ENCODE measurements around the gene FBXO21.
A peak's percentile ranks its signal among the peaks of the same experiment; 100 is the strongest.
"Not testable (repeated sequence)": the region's sequence is repeated elsewhere in the genome, so short reads cannot be mapped to it uniquely, and the experiment has no call there.

Gene FBXO21

DNA sequence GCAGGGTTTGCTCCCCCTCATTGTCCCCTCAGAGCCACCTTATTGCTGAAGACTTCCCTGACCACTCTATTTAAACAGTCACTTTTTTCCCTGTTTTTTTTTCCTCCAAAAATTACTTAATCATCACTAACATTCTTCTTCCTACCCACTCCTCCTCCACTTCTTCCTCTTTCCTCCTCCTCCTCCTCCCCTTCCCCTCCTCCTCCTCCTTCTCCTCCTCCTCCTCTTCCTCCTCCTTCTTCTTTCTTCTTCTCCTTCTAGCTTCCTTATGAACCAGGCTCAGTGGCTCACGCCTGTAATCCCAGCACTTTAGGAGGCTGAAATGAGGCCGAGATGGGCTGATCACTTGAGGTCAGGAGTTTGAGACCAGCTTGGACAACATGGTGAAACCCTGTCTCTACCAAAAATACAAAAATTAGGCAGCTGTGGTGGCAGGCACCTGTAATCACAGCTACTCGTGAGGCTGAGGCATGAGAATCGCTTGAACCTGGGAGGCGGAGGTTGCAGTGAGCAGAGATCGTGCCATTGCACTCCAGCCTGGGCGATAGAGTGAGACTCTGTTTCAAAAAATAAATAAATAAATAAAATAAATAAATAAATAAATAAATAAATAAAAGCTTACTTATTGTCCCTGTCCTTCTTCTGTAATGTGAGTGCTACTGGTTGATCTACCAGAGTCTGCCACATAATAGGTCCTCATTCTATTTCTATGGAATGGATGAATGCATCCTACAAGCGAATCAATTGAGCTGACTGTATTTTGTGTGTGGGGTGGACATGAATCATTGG, 9.9 kb upstream of the FBXO21 start:
- not testable (repeated sequence) for DNase-seq

DNA sequence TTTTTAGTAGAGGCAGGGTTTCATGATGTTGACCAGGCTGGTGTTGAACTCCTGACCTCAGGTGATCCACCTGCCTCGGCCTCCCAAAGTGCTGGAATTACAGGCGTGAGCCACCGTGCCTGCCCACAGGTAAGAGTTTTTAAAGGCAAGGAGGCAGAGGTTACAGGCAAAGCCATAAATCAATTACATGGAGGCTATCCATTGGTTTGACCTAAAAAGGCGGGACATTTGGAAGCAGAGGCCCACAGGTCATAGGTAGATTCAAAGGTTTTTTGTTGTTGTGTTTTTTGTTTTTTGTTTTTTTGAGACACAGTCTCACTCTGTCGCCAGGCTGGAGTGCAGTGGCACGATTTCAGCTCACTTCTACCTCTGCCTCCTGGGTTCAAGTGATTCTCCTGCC, 6.1 kb upstream of the FBXO21 start:
- DNase-seq, result not testable (repeated sequence)

DNA sequence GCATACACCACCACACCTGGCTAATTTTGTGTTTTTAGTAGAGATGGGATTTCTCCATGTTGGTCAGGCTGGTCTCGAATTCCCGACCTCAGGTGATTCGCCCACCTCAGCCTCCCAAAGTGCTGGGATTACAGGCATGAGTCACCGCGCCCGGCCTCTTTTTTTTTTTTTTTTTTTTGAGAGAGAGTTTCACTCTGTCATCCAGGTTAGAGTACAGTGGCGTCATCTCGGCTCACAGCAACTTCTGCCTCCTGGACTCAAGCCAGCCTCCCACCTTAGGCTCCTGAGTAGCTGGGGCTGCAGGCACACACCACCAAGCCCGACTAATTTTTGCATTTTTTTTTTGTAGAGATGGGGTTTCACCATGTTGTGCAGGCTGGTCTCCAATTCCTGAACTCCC, 4.8 kb upstream of the FBXO21 start:
- not testable (repeated sequence) for DNase-seq

DNA sequence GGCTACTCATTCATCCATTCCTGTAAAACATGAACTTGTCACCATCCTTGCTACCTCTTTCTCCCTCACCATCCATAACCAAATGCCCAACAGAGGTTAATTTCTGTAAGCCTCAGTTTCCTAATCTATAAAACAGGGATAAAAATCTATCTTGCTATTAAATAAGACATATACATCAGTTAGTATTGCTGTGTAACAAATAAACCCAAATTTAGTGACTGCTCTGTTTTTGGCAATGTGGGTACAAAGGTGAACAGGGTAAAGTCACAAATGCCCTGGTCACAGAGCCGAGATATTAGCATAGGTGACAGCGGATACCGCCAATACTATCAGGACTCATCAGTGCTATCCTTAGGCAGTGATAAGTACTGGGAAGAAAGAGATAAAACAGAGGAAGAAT, 3.6 kb upstream of the FBXO21 start:
- no peak for DNase-seq

DNA sequence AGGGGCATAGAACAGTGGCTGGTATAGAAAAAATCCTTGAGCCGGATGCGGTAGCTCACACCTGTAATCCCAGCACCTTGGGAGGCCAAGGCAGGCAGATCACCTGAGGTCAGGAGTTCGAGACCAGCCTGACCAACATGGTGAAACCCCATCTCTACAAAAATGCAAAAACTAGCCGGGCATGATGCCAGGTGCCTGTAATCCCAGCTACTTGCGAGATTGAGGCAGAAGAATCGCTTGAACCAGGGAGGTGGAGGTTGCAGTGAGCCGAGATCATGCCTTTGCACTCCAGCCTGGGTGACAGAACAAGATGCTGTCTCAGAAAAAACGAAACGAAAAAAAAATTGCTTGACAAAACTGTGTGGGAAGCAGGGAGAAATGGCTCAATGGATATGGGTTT, 2.3 kb upstream of the FBXO21 start:
- not testable (repeated sequence) for DNase-seq

DNA sequence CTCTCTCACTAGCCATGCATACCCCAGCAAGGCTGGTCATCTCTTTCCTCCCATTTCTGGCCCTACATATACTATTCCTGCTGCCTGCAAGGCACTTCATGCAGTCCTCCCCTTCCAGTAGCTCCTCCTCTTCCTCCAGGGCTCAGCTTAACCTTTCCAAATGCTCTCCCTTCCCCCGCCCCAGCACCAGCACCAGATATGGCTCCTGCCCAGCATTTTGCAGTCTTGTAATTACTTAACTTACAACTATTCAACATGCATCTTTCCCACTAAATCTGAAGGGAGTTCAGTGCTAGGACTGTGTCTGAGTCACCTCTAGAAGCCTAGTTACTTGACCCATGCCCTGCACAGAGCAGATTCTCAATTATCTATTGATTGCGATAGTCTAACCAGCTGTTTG, 1.8 kb upstream of the FBXO21 start:
- no peak for DNase-seq

DNA sequence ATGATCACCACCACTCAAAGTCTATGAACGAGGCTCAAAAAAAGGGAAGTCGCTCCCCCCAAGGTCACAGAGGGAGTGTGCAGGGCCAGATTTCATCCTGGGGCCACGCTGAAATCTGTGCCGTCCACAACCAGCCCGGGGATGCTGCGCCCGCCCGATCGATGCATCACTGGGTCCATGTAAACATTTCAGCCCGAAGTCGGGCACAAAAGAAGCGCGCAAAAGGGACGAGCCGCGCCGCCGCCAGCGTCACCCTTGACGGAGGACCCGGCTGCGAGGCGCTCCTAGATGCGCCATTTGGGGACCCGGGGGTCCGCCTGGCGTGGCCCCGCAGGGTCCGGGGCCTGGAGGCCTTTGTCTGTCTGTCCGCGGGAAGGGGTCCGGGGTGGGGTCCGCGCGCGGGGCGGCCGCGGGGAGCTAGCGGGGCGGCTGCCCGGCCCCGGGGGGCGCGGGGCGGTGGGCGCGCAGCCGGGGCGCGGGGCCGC, 503 bp downstream of the FBXO21 start:
- peak; percentile 22 for DNase-seq

DNA sequence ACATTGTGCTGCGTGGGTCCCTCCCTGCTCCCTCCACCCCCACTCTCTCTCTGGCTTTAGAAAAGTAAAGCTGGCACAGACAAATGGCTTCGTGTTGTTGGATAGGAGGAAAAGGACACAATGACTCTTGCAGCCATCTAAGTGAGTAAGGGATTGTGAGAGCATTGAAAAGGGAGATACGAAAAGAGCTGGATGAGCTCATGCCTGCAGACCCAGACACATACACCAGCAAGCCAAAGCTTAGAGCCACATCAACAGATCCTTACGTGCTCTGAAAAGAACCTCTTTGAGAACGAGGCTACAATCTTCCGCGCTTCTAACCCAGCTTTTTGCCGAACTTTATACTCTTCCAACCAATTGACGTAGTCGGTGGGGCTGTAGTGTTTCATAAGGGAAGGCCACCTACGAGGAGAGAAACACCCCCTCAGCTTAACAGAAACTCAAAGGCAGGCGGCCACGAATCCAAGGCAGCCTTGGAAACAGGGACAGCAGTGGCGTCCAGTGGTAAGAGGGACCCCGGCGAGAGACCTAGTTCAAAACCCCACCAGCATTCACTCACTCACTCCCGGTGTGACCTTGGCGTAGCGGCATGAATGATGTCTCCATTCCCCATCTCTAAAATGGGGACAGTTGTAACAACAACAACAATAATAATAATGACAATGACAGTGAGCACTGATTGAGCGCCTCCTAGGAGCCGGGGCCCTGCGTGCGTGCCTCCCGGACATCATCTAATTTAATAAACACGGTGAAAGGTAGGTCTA, 1.1 kb downstream of the FBXO21 start:
- DNase-seq, result no peak

DNA sequence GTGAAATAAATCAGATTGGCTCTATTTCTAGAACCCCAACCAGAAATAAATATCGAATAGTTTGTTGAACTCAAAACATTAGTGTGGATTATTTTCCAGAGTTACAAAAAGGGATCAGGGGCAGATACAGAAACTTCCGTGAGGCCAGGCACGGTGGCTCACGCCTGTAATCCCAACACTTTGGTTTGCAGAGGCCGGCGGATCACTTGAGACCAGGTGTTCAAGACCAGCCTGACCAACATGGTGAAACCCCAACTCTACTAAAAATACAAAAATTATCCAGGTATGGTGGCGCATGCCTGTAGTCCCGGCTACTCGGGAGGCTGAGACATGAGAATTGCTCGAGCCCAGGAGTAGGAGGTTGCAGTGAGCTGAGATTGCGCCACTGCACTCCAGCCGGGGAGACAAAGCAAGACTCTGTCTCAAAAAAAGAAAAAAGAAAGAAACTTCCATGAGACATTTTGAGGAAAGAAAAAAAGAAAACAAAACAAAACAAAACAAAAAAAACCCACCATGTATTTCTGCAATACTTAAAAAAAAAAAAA, 2.1 kb downstream of the FBXO21 start:
- no peak for DNase-seq

DNA sequence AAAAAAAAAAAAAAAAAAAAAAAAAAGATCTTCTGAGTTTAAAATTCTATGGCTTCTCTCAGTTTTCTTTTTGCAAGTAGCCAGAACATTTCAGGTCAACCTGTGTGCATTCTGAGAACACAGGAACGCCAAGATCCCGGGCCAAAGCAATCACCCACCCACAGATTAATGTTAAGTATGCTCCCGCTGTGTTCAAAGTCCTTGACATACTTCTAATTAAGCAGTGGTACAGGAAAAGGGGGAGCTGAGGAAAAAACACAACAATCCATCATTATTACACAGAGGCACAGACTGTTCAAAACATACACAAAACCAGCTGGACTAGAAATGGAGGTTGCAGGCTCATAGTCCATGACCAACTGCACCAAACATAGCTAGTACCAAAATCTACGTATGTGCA, 2.8 kb downstream of the FBXO21 start:
- no peak for DNase-seq

DNA sequence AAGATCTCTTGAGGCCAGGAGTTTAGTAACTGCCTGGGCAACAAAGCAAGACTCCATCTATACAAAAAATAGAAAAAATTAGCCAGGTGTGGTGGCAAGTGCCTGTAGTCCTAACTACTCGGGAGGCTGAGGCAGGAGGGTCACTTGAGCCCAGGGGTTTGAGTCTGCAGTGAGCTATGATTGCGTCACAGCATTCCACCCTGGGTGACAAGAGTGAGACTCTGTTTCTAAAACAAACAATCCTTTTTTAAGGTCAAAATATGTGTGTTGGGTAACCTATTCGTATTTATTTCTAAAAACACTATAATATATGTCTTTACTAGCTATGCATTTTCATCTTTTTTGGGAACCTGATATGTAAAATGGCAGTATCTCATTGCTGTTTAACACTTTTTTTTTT, 7.4 kb downstream of the FBXO21 start:
- no peak for DNase-seq

DNA sequence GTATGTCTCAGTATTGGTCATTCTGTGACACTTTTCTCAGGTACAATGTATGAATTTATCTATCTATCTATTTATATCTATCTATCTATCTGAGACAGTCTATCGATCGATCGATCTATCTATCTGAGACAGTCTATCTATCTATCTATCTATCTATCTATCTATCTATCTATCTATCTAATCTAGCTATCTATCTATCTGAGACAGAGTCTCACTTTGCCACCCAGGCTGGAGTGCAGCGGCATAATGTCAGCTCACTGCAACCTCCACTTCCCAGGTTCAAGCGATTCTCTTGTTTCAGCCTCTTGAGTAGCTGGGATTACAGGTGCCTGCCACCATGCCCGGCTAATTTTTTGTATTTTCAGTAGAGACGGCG, 8.8 kb downstream of the FBXO21 start:
- not testable (repeated sequence) for DNase-seq

DNA sequence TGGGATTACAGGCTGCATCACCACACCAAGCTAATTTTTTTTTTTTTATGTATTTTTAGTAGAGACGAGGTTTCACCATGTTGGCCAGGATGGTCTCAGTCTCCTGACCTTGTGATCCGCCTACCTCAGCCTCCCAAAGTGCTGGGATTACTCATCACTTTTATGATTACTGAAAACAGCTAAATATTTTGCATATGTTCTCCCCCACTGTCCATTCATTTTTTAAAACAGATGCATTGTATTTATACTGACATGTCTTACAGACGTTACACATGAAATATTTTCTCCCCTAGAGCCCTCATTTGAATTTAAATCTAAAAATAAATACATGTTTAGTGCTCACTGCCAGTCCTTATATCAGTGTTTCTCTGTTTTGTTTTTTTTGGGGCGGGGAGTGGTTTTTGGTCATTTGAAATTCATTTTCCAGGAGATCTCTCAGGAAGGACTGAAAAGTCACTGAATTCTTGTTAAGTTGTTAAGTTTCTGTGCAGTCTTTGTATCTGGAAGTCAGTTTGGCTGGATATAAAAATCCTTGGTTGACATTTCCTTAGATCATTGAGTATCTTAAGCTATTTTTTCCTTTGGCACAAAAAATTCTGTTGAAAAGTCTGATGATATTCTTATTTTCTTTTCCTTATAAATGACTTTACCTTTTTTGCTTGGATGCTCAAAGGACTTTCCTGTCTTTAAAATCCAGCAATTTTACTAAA, 9.4 kb downstream of the FBXO21 start:
- no peak for DNase-seq

DNA sequence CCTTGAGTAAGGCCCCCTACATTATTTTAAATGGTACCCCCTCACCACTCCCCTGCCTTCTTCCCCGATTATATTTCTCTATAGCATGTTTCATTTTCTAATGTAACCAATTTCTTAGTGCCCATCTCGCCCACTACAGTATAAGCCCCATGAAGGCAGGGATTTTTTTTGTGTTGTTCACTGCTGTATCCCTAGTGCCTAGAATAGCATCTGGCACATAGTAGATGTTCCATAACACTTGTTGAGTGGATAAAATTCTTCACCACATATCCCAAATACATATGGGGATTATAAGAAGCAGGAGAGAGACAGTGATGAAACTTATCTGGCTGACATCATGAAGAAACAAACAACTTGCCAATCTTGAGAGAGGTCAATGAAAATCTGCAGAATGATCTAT, 11.5 kb downstream of the FBXO21 start:
- DNase-seq, result no peak

DNA sequence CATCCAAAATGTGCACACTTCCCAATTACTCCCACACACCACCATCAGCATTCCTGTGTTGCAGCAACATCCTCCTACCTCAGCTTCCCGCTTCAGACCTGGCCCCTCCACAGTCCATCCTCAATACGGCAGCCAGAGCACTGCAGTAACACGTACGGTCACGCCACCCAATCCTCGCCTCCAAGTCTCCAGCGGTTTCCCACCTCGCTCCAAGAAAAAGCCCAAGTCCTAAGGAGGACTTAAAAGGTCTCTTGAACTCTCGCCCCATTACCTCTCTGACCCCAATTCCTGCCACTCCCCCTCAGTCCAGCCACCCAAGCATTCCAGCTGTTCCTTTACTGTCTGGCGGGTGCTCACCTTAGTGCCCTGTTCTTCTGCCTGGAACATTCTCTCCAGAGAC, 12.0 kb downstream of the FBXO21 start:
- no peak for DNase-seq

DNA sequence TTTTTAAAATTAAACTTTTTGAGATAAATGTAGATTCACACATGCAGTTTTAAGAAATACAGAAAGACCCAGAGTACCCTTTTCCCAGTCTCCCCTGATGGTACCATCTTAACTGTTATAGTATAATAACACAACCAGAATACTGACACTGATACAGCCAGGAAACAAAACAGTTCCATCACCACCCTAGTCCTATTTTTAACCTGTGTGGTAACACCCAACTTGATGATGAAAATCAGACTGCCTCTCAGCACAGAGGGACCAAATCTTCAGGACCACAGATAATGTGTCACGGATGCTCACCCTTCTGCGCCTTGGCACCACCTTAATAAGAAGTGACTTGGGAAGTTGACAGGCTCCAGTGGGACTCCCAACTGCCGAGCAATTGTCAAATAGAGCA, 18.1 kb downstream of the FBXO21 start:
- DNase-seq, result no peak

DNA sequence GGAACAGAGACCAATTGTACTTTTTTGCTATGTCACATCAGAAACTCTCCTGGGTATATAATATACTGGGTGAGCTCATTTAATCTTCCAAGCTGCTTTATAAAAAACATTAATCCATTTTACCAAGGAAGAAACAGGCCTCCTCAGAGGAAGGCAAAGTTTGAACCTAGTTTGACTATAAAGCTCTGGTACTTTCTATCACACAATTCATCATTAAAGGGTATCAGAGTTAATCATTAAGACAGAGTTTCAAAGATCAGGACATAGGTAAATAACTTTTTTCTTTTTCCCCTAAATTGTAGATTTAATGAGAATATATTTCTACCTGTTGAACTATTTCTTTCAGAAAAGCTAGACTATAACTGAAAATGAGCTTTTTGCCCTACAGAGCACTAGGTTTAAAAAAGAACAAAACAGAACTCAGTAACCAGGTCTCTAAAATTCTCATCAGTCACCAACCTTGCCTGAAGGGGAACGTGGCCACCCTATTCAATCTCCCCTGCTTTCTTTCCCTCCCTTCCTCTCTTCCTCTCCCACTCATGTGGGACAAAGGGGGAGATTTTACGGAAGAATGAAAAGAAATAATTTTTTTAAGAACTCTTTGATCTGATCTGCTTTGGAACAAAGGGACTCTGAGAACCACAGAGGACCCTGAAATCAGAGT, 18.6 kb downstream of the FBXO21 start:
- no peak for DNase-seq

DNA sequence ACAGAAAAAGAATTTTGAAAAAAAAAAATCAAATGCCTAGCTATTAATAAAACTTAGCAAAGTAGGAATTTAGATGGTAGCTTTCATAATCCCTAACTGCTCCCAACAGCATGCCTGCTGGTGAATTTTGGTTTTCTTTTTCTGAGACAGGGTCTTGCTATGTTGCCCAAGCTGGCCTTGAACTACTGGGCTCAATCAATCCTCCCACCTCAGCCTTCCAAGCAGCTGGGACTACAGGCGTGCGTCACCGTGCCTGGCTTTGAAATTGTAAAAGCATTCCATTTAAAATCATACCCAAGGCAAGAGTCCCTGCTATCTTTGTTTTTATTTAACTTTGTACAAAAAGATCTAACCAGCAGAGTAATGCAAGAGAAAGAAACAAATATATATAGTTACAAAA, 20.7 kb downstream of the FBXO21 start:
- DNase-seq, result no peak

DNA sequence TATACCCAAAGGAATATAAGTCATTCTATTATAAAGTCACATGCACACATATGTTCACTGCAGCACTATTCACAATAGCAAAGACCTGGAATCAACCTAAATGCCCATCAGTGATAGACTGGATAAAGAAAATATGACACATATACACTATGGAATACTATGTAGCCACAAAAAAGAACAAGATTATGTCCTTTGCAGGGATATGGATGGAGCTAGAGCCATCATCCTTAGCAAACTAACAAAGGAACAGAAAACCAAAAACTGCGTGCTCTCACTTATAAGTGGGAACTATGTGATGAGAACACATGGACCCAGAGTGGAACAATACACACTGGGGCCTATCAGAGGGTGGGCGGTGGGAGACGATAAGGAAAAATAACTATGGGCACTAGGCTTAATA, 21.3 kb downstream of the FBXO21 start:
- no peak for DNase-seq

DNA sequence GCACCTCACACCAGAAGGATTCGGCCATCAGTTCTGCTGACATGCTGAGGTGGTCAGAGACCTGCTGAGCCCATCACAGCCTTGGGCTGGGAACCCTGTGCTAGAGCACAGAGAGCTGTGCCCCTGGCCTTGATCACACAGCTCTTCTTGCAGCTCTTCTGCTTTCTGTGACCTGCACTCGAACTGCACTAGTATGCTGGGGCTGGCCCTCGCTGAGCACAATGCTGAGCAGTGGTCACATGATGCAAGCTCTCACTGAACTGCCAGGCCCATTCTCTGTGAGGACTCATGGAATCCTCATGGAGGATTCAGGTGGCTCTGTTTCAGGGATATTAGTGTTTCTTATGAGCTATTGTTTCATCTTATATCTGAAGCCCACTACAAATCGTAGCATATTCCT, 22.5 kb downstream of the FBXO21 start:
- DNase-seq, result no peak

DNA sequence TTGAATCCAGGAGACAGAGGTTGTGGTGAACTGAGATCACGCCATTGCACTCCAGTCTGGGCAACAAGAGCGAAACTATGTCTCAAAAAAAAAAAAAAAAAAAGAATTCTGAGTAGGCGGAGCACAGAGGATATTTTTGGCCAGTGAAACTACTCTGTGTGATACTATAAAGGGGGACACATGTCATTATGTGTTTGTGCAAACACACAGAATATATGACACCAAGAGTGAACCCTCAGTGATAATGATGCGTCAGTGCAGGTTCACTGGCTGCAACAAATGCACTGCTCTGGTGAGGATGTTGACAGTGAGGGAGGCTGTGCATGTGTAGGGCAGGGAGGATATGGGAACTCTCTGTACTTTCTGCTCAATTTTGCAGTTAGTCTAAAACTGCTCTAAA, 24.2 kb downstream of the FBXO21 start:
- DNase-seq, result no peak

DNA sequence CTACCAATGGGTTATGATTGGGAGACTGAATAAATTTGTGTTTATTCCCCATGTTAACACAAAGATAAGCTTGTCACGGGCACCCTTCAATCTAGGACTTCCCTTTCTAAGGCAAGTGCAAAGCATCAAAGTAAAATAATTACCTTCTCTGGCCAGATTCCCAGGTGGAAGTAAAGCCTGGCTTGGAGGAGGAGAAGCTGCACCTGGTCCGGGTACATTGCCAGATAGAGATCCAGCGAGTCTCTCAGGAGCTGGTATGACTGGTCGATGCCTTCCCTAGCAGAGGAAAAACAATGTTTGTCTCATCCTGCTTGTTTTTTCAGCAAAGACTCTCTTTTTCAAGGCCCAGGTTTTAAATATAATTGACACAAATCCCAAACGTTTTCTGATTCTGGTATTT, 24.9 kb downstream of the FBXO21 start:
- DNase-seq, result no peak

DNA sequence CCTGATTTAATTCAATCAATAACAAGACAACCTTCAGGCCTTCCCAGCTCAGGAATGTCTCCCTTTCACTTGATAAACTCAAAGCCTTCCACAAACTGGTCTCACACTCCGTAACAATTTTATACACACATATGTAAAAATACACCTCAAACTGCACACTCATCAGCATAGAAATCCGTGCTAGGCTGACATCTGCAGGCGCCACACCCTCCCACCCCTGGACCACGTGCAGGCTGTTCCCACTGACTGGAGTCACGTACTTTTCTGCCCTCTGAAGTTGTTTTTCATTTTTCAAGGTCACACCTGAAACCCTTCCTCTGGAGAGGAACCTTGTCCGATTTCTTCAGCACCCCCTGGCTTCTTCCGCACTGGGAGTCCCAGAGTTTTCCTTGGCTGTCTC, 27.6 kb downstream of the FBXO21 start:
- no peak for DNase-seq

Measured in stimulated activated naive CD4-positive, alpha-beta T cell treated with Interleukin-2 at 50 U/mL for 16 hours (primary cell).